HEK293 (cell line): ENCODE data around the gene SPEG.

Experiments used
- CTCF ChIA-PET: fragments of 350-600 bp; formaldehyde crosslinking; extraction: SDS; loops from one replicate; lab custom pipeline; 2021; ENCODE audit warnings: antibody characterized with exemption; lab: Yijun Ruan, JAX
- POLR2A ChIA-PET: fragments of 300-600 bp; formaldehyde crosslinking; extraction: SDS; loops from one replicate; lab custom pipeline; 2020; ENCODE audit warnings: antibody characterized with exemption, inconsistent platforms; lab: Yijun Ruan, JAX
- H3K27ac ChIP-seq: fragments of 200-500 bp; sonication (Bioruptor generic); 2 replicates; pipeline ENCODE4 v1.5.1; 2014; ENCODE audit warnings: low read depth, low read length, control low read depth, inconsistent platforms; ENCODE audit errors: extremely low read depth
- H3K36me3 ChIP-seq, 2 experiments: fragments of 200-500 bp in 1 of 2; sonication (Bioruptor generic) in 1 of 2; 1 replicate in 1 of 2; 2 replicates in 1 of 2; pipeline ENCODE4 v1.5.1; 2014 to 2017; ENCODE audit warnings: inconsistent platforms in 2 of 2, low read length in 2 of 2; ENCODE audit not compliant: control insufficient read depth in 2 of 2, insufficient read depth in 1 of 2
- H3K4me1 ChIP-seq: fragments of 200-500 bp; sonication (Bioruptor generic); 2 replicates; pipeline ENCODE4 v1.5.1; 2014; ENCODE audit warnings: mild to moderate bottlenecking, low read length, inconsistent platforms; ENCODE audit not compliant: control insufficient read depth, insufficient read depth
- H3K4me3 ChIP-seq: 2 replicates; pipeline ENCODE4 v1.5.1; 2011; ENCODE audit warnings: low read depth, mild to moderate bottlenecking, control low read depth, low read length, moderate library complexity
- H3K9me3 ChIP-seq: fragments of 200-500 bp; sonication (Bioruptor generic); 2 replicates; pipeline ENCODE4 v1.5.1; 2014; ENCODE audit warnings: low read depth, low read length, inconsistent platforms; ENCODE audit not compliant: control insufficient read depth, insufficient read depth
- GLIS1 ChIP-seq: fragments of 450-650 bp; formaldehyde crosslinking; IDR thresholded peaks from 2 replicates; pipeline ENCODE4 v1.5.1; 2016; ENCODE audit warnings: missing biosample characterization, missing genetic modification characterization
- ZBTB8A ChIP-seq: fragments of 450-650 bp; formaldehyde crosslinking; IDR thresholded peaks from 2 replicates; pipeline ENCODE4 v1.5.1; 2016; ENCODE audit warnings: missing biosample characterization, missing genetic modification characterization
- ZFP41 ChIP-seq: fragments of 450-650 bp; formaldehyde crosslinking; IDR thresholded peaks from 2 replicates; pipeline ENCODE4 v1.5.1; 2016; ENCODE audit warnings: missing biosample characterization, missing genetic modification characterization, borderline replicate concordance
- ZIC2 ChIP-seq: fragments of 450-650 bp; formaldehyde crosslinking; IDR thresholded peaks from 2 replicates; pipeline ENCODE4 v1.5.1; 2016; ENCODE audit warnings: missing biosample characterization, missing genetic modification characterization
- ZNF16 ChIP-seq: fragments of 450-650 bp; formaldehyde crosslinking; IDR thresholded peaks from 2 replicates; pipeline ENCODE4 v1.5.1; 2016; ENCODE audit warnings: low read depth, missing biosample characterization, missing genetic modification characterization
- ZNF175 ChIP-seq: fragments of 450-650 bp; formaldehyde crosslinking; IDR thresholded peaks from 2 replicates; pipeline ENCODE4 v1.5.1; 2016; ENCODE audit warnings: missing biosample characterization, missing genetic modification characterization
- ZNF280D ChIP-seq: fragments of 450-650 bp; formaldehyde crosslinking; IDR thresholded peaks from 2 replicates; pipeline ENCODE4 v1.5.1; 2016; ENCODE audit warnings: missing biosample characterization, missing genetic modification characterization
- ZNF37A ChIP-seq: fragments of 450-650 bp; IDR thresholded peaks from 2 replicates; pipeline ENCODE4 v1.5.1; 2018; ENCODE audit warnings: missing biosample characterization, missing genetic modification characterization
- ZNF426 ChIP-seq: fragments of 450-650 bp; formaldehyde crosslinking; IDR thresholded peaks from 2 replicates; pipeline ENCODE4 v1.5.1; 2017; ENCODE audit warnings: missing biosample characterization, missing genetic modification characterization, mild to moderate bottlenecking, inconsistent platforms, moderate library complexity
- ZNF521 ChIP-seq: fragments of 450-650 bp; formaldehyde crosslinking; IDR thresholded peaks from 2 replicates; pipeline ENCODE4 v1.5.1; 2017; ENCODE audit warnings: missing biosample characterization, mild to moderate bottlenecking, missing genetic modification characterization
- ZNF549 ChIP-seq: fragments of 450-650 bp; IDR thresholded peaks from 2 replicates; pipeline ENCODE4 v1.5.1; 2018; ENCODE audit warnings: missing biosample characterization, missing genetic modification characterization, mild to moderate bottlenecking, inconsistent platforms, moderate library complexity
- ZNF560 ChIP-seq: fragments of 450-650 bp; formaldehyde crosslinking; IDR thresholded peaks from 2 replicates; pipeline ENCODE4 v1.5.1; 2017; ENCODE audit warnings: missing biosample characterization, missing genetic modification characterization, borderline replicate concordance
- ZNF600 ChIP-seq: fragments of 450-650 bp; formaldehyde crosslinking; IDR thresholded peaks from 2 replicates; pipeline ENCODE4 v1.5.1; 2016; ENCODE audit warnings: missing biosample characterization, missing genetic modification characterization
- ZNF707 ChIP-seq: fragments of 450-650 bp; formaldehyde crosslinking; IDR thresholded peaks from 2 replicates; pipeline ENCODE4 v1.5.1; 2016; ENCODE audit warnings: missing biosample characterization, missing genetic modification characterization
- ZNF837 ChIP-seq: fragments of 450-650 bp; formaldehyde crosslinking; IDR thresholded peaks from 2 replicates; pipeline ENCODE4 v1.5.1; 2016; ENCODE audit warnings: missing biosample characterization, missing genetic modification characterization
- ZSCAN5A ChIP-seq: fragments of 450-650 bp; formaldehyde crosslinking; IDR thresholded peaks from 2 replicates; pipeline ENCODE4 v1.5.1; 2016; ENCODE audit warnings: missing biosample characterization, missing genetic modification characterization
- TF ChIP-seq, protein P1 (sequence below): fragments of 450-650 bp; formaldehyde crosslinking; IDR thresholded peaks from 2 replicates; pipeline ENCODE4 v1.5.1; 2016; ENCODE audit warnings: missing biosample characterization, missing genetic modification characterization
- TF ChIP-seq, protein P2 (sequence below): fragments of 450-650 bp; formaldehyde crosslinking; IDR thresholded peaks from 2 replicates; pipeline ENCODE4 v1.5.1; 2016; ENCODE audit warnings: missing biosample characterization, missing genetic modification characterization
- TF ChIP-seq, protein P3 (sequence below): fragments of 450-650 bp; formaldehyde crosslinking; IDR thresholded peaks from 2 replicates; pipeline ENCODE4 v1.5.1; 2016; ENCODE audit warnings: missing biosample characterization, missing genetic modification characterization, borderline replicate concordance

SPEG gene

GRCh38 chr2:219502618-219503017, 68.0 kb downstream of the SPEG start:
- CTCF ChIA-PET = interaction anchor here (0.8 to 1.4 kb wide), 2 partner anchors 27 kb away, joined by 4 to 5 read pairs; no protein-coding TSS in a partner anchor
- Histone ChIP-seq H3K36me3 (peaks cover 0 to 53% of the 10 kb centered on the region in 2 experiments; a peak in 2 of 3 replicates), H3K27ac (no peak overlapping the region)

More at GRCh38 chr2:219502618-219503017, 68.0 kb downstream of the SPEG start:
- Histone ChIP-seq H3K9me3 (no peaks in the 10 kb centered on the region), H3K4me1 (0 out of 2 replicates have a peak, but pooled peaks cover 5% of the 10 kb centered on the region), H3K4me3 (no peak overlapping the region)
- TF ChIP-seq ZNF707 (tag by site-specific recombination) (no peak), ZNF600 (tag by site-specific recombination) (no peak), ZNF37A (tag by site-specific recombination) (no peak), ZNF175 (tag by site-specific recombination) (no peak), ZNF560 (no peak), ZNF521 (tag by site-specific recombination) (no peak), ZBTB8A (tag by site-specific recombination) (no peak), ZNF426 (tag by site-specific recombination) (no peak), ZNF280D (tag by site-specific recombination) (no peak), ZIC2 (no peak), ZNF837 (tag by site-specific recombination) (no peak), GLIS1 (tag by site-specific recombination) (no peak), ZNF16 (no peak), ZSCAN5A (tag by site-specific recombination) (no peak), ZNF549 (no peak), ZFP41 (tag by site-specific recombination) (no peak)
- TF ChIP-seq, protein P1, sequence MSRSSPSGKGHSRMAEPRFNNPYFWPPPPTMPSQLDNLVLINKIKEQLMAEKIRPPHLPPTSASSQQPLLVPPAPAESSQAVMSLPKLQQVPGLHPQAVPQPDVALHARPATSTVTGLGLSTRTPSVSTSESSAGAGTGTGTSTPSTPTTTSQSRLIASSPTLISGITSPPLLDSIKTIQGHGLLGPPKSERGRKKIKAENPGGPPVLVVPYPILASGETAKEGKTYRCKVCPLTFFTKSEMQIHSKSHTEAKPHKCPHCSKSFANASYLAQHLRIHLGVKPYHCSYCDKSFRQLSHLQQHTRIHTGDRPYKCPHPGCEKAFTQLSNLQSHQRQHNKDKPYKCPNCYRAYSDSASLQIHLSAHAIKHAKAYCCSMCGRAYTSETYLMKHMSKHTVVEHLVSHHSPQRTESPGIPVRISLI = no peak
- TF ChIP-seq, protein P2, sequence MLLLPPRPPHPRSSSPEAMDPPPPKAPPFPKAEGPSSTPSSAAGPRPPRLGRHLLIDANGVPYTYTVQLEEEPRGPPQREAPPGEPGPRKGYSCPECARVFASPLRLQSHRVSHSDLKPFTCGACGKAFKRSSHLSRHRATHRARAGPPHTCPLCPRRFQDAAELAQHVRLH (tag by site-specific recombination) = no peak
- TF ChIP-seq, protein P3, sequence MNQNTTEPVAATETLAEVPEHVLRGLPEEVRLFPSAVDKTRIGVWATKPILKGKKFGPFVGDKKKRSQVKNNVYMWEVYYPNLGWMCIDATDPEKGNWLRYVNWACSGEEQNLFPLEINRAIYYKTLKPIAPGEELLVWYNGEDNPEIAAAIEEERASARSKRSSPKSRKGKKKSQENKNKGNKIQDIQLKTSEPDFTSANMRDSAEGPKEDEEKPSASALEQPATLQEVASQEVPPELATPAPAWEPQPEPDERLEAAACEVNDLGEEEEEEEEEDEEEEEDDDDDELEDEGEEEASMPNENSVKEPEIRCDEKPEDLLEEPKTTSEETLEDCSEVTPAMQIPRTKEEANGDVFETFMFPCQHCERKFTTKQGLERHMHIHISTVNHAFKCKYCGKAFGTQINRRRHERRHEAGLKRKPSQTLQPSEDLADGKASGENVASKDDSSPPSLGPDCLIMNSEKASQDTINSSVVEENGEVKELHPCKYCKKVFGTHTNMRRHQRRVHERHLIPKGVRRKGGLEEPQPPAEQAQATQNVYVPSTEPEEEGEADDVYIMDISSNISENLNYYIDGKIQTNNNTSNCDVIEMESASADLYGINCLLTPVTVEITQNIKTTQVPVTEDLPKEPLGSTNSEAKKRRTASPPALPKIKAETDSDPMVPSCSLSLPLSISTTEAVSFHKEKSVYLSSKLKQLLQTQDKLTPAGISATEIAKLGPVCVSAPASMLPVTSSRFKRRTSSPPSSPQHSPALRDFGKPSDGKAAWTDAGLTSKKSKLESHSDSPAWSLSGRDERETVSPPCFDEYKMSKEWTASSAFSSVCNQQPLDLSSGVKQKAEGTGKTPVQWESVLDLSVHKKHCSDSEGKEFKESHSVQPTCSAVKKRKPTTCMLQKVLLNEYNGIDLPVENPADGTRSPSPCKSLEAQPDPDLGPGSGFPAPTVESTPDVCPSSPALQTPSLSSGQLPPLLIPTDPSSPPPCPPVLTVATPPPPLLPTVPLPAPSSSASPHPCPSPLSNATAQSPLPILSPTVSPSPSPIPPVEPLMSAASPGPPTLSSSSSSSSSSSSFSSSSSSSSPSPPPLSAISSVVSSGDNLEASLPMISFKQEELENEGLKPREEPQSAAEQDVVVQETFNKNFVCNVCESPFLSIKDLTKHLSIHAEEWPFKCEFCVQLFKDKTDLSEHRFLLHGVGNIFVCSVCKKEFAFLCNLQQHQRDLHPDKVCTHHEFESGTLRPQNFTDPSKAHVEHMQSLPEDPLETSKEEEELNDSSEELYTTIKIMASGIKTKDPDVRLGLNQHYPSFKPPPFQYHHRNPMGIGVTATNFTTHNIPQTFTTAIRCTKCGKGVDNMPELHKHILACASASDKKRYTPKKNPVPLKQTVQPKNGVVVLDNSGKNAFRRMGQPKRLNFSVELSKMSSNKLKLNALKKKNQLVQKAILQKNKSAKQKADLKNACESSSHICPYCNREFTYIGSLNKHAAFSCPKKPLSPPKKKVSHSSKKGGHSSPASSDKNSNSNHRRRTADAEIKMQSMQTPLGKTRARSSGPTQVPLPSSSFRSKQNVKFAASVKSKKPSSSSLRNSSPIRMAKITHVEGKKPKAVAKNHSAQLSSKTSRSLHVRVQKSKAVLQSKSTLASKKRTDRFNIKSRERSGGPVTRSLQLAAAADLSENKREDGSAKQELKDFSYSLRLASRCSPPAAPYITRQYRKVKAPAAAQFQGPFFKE (tag by site-specific recombination) = no peak
- POLR2A ChIA-PET = no interaction called here
